HG03469 (cell line): Measurements from ENCODE around the gene CCSER1.
"Not testable (repeated sequence)": the region's sequence is repeated elsewhere in the genome, so short reads cannot be mapped to it uniquely, and the experiment has no call there.

Source experiments
- ATAC-seq: cut with Tn5 transposase; IDR thresholded peaks from one replicate; pipeline ENCODE4 v1.9.1; 2021; ENCODE audit warnings: mild to moderate bottlenecking, moderate library complexity, moderate number of reproducible peaks; ENCODE audit not compliant: unreplicated experiment

Gene CCSER1

GRCh38 chr4:91447168-91447567, 1320.0 kb downstream of the CCSER1 start:
- no peak for ATAC-seq

DNA sequence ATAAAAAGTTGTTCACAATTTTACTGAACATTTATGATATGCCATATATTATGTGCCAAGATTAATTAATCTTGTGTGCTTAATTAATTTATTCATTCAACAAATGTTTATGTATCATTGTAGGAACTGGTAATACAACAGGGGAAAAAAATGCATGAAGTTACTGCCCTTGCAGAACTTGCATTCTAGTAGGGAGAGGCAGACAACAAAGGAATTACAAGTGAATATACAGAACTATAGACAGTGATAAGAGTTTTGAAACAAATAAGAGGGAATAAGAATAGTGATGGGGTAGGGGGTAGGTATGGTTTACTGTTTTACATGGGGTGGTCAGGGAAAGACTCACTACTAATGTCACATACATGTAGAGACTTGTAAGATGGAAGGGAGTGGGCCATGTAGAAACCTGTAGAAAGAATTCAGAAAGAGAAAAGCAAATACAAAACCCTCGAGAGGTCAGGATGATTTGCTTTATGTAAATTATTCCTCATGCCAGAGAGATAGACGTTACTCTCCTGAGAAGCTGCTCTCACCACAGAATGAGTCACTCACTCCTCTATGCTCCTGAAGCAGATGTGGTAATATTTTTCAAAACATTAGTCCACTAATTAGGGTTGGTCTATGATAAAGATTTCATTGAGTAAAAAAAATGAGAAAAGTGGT, 1321.6 kb downstream of the CCSER1 start:
- ATAC-seq = no peak

GRCh38 chr4:91454111-91454510, 1326.9 kb downstream of the CCSER1 start:
- ATAC-seq = no peak

DNA sequence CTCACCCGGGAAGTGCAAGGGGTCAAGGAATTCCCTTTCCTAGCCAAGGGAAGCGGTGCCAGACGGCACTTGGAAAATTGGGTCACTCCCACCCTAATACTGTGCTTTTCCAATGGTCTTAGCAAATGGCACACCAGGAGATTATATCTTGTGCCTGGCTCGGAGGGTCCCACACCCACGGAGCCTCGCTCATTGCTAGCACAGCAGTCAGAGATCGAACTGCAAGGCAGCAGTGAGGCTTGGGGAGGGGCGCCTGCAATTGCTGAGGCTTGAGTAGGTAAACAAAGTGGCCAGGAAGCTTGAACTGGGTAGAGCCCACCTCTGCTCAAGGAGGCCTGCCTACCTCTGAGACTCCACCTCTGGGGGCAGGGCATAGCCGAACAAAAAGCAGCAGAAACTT, 1335.4 kb downstream of the CCSER1 start:
- not testable (repeated sequence) for ATAC-seq

GRCh38 chr4:91470671-91471070, 1343.5 kb downstream of the CCSER1 start:
- ATAC-seq = no peak

DNA sequence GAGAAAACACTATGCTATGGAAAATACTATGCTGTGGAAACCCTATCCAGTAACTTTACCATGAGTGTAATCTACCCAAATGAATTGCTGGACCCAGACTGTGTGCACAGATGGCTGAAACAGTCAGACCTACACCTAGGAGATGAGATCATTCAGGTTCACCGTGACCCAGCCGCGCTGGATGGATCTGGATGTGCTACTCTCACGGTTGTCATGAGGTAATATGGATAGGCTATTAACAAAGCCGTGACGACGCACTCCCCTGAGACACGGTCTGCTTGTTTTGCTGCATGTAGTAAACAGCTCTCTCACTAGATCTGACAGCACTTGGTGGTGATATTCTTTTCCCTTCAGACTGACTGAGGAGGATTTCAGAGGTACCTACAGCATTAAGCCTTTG, 1344.1 kb downstream of the CCSER1 start:
- no peak for ATAC-seq

DNA sequence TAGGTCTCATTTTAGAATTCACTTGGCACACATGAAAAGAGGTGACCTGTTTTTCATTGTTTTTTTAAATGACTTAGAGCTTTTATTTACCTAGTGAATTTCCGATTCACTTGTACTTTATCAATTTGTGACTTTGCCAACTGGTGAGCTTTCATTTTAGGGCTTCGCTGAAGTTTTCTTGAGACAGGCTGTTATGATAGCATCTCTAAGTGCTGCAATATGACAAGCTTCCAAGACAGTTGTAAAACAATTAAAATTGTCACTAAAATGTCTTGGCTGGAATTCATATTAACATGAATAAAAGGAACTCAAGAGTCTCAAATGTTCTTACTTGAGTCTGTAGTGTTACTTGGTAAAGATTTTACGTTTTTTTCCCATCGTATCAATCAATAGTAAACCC, 1344.9 kb downstream of the CCSER1 start:
- no peak for ATAC-seq

DNA sequence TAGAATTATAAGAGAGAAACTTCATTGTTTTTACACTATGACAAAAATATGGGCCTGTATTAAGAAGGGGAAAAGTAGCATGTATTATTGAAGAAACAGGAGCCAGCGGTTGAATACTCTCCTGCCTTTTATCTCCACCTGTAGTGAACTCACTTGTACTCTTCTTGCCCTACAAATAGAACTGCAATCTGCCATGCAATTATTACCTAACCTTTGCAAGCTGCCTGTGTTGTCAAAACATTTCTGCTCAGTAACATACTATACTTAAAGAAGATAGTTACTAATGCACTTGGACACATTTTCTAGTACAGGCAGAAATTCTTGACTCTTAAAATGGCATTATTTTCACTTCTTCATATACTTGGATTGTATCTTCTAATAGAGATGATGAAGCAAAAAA, 1358.2 kb downstream of the CCSER1 start:
- no peak for ATAC-seq

- no peak for ATAC-seq
Observed at GRCh38 chr4:91488946-91489345, 1361.8 kb downstream of the CCSER1 start.

GRCh38 chr4:91497892-91498291, 1370.7 kb downstream of the CCSER1 start:
- no peak for ATAC-seq

DNA sequence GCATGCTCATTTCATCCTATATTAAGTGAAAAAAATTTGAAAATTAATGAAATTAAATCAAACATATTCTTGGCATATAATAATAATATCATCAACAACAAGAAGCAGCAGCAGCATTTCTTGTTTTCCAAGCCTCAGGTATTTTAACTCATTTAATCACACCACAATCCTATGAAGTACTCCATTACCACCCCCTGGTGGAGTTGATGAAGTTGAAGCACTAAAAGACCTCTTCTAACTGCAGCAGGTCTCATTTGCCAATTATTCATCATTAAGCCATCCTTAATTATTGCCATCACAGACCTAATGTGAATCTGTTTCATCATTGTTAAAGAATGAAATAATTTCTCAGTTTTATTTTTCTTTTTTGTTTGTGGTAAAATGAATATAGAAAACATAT, 1375.2 kb downstream of the CCSER1 start:
- ATAC-seq = no peak

DNA sequence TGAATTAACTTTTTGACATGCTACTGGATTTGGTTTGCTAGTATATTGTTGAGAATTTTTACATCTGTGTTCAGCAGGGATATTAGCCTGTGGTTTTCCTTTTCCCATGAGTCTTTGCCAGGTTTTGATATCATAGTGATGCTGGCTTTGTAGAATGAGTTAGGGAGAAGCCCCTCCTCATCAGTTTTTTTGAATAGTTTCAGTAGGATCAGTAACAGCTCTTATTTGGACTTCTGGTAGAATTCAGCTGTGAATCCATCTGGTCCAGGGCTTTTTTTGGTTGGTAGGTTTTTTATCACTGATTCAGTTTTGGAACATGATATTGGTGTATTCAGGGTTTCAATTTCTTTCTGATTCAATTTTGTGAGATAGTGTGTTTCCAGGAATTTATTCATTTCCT, 1386.1 kb downstream of the CCSER1 start:
- ATAC-seq = no peak

GRCh38 chr4:91519155-91519554, 1392.0 kb downstream of the CCSER1 start:
- no peak for ATAC-seq

DNA sequence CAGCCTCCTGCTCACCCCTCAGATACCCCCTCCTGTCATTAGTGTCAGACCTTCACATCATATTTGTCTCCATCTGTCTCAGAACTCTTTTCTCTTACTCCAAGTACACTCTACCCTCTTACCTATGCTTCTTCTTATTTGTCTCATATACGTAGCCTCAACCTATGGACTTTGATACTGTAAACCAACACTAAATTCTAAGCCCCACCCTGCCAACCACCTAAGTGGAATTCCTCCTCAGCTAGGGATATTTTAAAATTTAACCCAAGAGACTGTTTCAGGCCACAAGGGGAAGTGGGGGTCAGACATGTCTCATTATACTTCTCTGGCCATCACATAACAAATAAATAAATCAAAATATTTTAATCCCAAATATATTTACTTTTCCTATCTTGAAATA, 1398.4 kb downstream of the CCSER1 start:
- ATAC-seq = no peak

- no peak for ATAC-seq
Observed at GRCh38 chr4:91527056-91527455, 1399.9 kb downstream of the CCSER1 start.

DNA sequence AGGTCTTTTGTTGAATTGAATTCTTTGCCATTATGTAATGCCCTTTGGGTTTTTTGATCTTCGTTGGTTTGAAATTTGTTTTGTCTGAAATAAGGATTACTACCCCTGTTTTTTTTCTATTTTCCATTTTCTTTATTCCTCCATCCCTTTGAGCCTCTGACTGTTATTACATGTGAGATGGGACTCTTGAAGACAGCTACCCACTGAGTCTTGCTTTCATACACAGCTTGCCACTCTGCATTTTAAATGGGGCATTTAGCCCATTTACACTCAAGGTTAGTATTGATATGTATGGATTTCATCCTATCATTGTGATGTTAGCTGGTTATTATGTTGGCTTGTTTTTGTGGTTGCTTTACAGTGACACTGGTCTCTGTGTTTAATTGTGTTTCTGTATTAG, 1440.4 kb downstream of the CCSER1 start:
- no peak for ATAC-seq

DNA sequence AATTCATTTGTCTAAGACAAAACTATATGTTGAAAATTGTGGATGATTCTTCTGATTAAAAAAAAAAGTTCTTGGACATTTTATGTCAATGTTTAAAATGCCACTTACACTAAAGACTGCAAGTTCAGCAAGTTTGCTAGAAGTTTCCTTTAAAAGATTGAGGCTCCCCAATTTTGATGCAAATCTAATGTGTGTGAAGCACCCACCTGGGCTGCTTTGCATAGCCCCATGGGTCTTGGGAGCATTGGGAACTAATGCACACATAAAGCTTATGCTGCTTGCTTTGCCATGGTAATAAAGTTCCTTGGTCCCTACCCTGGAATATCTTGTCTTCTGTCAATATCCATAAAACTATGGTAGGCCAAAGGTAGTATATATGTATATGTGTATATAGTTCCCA, 1450.7 kb downstream of the CCSER1 start:
- ATAC-seq = no peak

DNA sequence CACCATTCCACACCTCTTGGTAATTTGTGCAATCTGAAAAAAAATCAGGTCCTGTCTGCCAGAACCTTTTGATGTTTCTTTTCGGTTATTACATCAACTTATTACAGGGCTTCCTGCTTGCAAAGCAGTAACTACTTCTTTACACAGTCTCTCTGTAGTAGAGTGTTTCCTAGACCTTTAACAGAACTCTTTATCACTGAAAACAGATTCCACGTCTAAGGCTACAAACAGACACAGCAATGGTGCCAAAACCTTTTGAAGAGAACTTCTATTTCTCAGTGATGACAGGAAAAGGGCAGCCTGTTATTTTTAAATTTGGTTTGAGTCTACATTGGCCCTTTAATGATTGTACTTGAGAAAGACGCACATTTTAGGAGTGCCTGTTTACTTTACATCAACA, 1463.1 kb downstream of the CCSER1 start:
- ATAC-seq = no peak

DNA sequence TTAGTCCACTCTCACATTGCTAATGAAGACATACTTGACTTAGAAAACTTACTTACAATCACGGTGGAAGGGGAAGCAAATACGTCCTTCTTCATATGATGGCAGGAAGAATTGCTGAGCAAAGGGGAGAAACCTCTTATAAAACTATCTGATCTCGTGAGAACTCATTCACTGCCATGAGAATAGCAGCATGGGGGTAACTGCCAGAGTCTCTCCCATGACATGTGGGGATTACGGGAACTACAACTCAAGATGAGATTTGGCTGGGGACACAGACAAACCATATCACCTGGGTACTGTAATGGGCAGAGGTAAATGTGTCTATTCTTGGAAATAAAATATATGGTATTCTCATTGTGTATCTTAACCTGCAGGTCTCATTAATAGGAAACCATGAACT, 1464.9 kb downstream of the CCSER1 start:
- ATAC-seq = no peak

- no peak for ATAC-seq
Observed at GRCh38 chr4:91596718-91597117, 1469.5 kb downstream of the CCSER1 start.

GRCh38 chr4:91598696-91599095, 1471.5 kb downstream of the CCSER1 start:
- no peak for ATAC-seq

DNA sequence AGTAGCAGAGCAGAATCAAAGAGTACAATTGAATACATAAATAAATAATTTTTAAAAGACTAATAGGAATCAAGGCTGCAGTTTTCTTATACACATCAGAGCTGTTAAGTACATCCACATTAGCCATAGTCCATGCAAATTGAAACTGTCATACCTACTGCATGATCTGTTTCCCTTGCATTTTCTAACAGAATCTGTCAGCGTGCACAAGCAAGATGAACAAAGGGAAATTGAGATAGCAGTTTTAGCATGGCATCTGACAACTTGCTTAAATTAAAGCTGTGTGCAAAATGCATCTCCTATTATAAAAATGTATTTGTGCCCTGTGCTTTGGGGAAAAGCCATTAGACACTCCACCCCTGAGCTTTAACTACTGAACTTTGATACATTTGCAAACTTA, 1473.1 kb downstream of the CCSER1 start:
- ATAC-seq = no peak

GRCh38 chr4:91601401-91601800, 1474.2 kb downstream of the CCSER1 start:
- ATAC-seq = no peak
